CD4-positive, alpha-beta memory T cell (primary cell): ENCODE data around the gene MCL1. TPM values are rescaled to one million over a fixed set of nuclear protein-coding genes. Genes with fewer than 3 reads are reported as not detected.
A peak's percentile ranks its signal among the peaks of the same experiment; 100 is the strongest.

Source experiments
- CTCF ChIA-PET: fragments of 350-600 bp; sonication (Branson Sonifier 250); formaldehyde crosslinking; loops from one replicate; lab custom pipeline; 2021; ENCODE audit warnings: inconsistent platforms; ENCODE audit not compliant: partially characterized antibody; lab: Charles Lee
- POLR2A ChIA-PET: fragments of 350-600 bp; sonication (Branson Sonifier 250); formaldehyde crosslinking; loops from one replicate; lab custom pipeline; 2021; ENCODE audit not compliant: partially characterized antibody; lab: Charles Lee
- DNase-seq, 5 donors: peaks; one replicate each; pipeline versions ENCODE4 v3.0.0 to v3.0.0-alpha.2; 2020 to 2022; ENCODE audit warnings: mixed read lengths in 1 of 5
- H3K27ac ChIP-seq: one replicate; pipeline ENCODE4 v1.7.0; 2013; ENCODE audit warnings: low read depth, low read length
- H3K27me3 ChIP-seq: 2 replicates; pipeline ENCODE4 v1.7.0; 2013; ENCODE audit warnings: mild to moderate bottlenecking, low read length, moderate library complexity; ENCODE audit not compliant: insufficient read depth
- H3K36me3 ChIP-seq: 2 replicates; pipeline ENCODE4 v1.7.0; 2013; ENCODE audit warnings: mild to moderate bottlenecking, low read length, moderate library complexity; ENCODE audit not compliant: insufficient read depth
- H3K4me1 ChIP-seq: 2 replicates; pipeline ENCODE4 v1.7.0; 2013; ENCODE audit warnings: mild to moderate bottlenecking, low read length, moderate library complexity; ENCODE audit not compliant: insufficient read depth
- H3K4me3 ChIP-seq, 2 donors: one replicate each; pipeline ENCODE4 v1.7.0; 2013; ENCODE audit warnings: low read length in 2 of 2, mild to moderate bottlenecking in 1 of 2
- H3K9me3 ChIP-seq, 2 donors: one replicate each; pipeline ENCODE4 v1.7.0; 2013; ENCODE audit warnings: low read length in 2 of 2, control low read depth in 1 of 2; ENCODE audit not compliant: control insufficient read depth in 1 of 2
- H3K27ac Mint-ChIP-seq, 7 donors: one replicate each; pipeline ENCODE4 v1.8.0; 2020 to 2021; ENCODE audit warnings: mixed read lengths in 7 of 7, mild to moderate bottlenecking in 6 of 7, inconsistent platforms in 3 of 7, moderate library complexity in 3 of 7
- H3K27me3 Mint-ChIP-seq, 2 donors: one replicate each; pipeline ENCODE4 v1.8.0; 2020 to 2021; ENCODE audit warnings: mixed read lengths in 2 of 2
- H3K36me3 Mint-ChIP-seq, 2 donors: one replicate each; pipeline ENCODE4 v1.8.0; 2020 to 2021; ENCODE audit warnings: mixed read lengths in 2 of 2, inconsistent platforms in 1 of 2, mild to moderate bottlenecking in 1 of 2
- H3K4me1 Mint-ChIP-seq, 4 donors: one replicate each; pipeline ENCODE4 v1.8.0; 2020 to 2021; ENCODE audit warnings: mixed read lengths in 4 of 4, mild to moderate bottlenecking in 1 of 4
- H3K4me3 Mint-ChIP-seq, 8 donors: one replicate each; pipeline ENCODE4 v1.8.0; 2020 to 2021; ENCODE audit warnings: mixed read lengths in 8 of 8, mild to moderate bottlenecking in 7 of 8, moderate library complexity in 6 of 8, inconsistent platforms in 3 of 8
- H3K9me3 Mint-ChIP-seq, 8 donors: one replicate each; pipeline ENCODE4 v1.8.0; 2020 to 2021; ENCODE audit warnings: mixed read lengths in 8 of 8, mild to moderate bottlenecking in 5 of 8, inconsistent platforms in 3 of 8, moderate library complexity in 1 of 8
- intact Hi-C: fragments of 100-400 bp; cut with micrococcal nuclease; formaldehyde crosslinking; loops from one replicate; pipeline ENCODE4 v1.15.1; 2023
- polyA plus RNA-seq, 2 donors: library from polyadenylated mRNA; unstranded; fragments of 300-500 nt; fragmentation: Illumina TruSeq; gene quantifications; one replicate each; pipeline ENCODE4 v1.2.3, GENCODE V29; 2021
- total RNA-seq, 2 experiments: library from RNA; stranded (reverse); gene quantifications; one replicate each; pipeline ENCODE4 v1.2.3, GENCODE V29; 2021

MCL1 gene
- total and polyA plus RNA-seq, 4 experiments from 2014 or later, result 116 to 331 (median 261) TPM

DNA sequence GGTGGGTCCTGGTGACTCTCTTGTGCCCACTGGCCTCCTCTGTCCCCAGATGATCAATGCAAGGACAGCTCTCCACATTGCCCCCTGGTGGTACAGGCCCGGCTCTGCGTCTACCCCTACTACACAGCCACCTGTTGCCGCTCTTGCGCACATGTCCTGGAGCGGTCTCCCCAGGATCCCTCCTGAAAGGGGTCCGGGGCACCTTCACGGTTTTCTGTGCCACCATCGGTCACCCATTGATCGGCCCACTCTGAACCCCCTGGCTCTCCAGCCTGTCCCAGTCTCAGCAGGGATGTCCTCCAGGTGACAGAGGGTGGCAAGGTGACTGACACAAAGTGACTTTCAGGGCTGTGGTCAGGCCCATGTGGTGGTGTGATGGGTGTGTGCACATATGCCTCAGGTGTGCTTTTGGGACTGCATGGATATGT is 19.4 kb downstream of the MCL1 start:
- H3K27ac Mint-ChIP-seq, result peak overlapping the region; percentile 95 to 100 (median 99)
- peaks cover 46% of the 10 kb centered on the region for H3K4me1 ChIP-seq
- H3K9me3 Mint-ChIP-seq, result peaks cover 0 to 5% (median 0%) of the 10 kb centered on the region in 8 donors
- H3K27me3 Mint-ChIP-seq, result no peaks in the 10 kb centered on the region
- peaks cover 0 to 18% of the 10 kb centered on the region in 2 donors for H3K36me3 Mint-ChIP-seq
- no peaks in the 10 kb centered on the region for H3K36me3 ChIP-seq
- POLR2A ChIA-PET, result interaction anchor here (1.0 to 16.5 kb wide), 12 partner anchors 11 to 196 kb away, joined by 3 to 1751 read pairs (median 10); partner anchors contain the start of genes ADAMTSL4, ENSA, FALEC and MCL1
- H3K4me3 Mint-ChIP-seq, result peak overlapping the region; percentile 90 to 99 (median 93)
- peaks cover 29 to 59% (median 36%) of the 10 kb centered on the region in 4 donors for H3K4me1 Mint-ChIP-seq
- no peaks in the 10 kb centered on the region for H3K9me3 ChIP-seq
- H3K27me3 ChIP-seq, result no peaks in the 10 kb centered on the region
- peak; percentile 70 to 79 (median 75) for DNase-seq
- CTCF ChIA-PET, result interaction anchor here (0.6 to 13.6 kb wide), 31 partner anchors 9 to 937 kb away, joined by 3 to 501 read pairs (median 6); partner anchors contain the start of genes ENSA, FALEC, GOLPH3L and HORMAD1
- H3K4me3 ChIP-seq, result peak overlapping the region in 1 of 2 donors; percentile 72
- H3K27ac ChIP-seq, result peak overlapping the region; percentile 93
- intact Hi-C loops, result loop anchor here (1.0 to 5.0 kb wide), 10 partner anchors 45 to 597 kb away; partner anchors contain the start of genes CDC42SE1, CTSS, ENSA and FALEC

DNA sequence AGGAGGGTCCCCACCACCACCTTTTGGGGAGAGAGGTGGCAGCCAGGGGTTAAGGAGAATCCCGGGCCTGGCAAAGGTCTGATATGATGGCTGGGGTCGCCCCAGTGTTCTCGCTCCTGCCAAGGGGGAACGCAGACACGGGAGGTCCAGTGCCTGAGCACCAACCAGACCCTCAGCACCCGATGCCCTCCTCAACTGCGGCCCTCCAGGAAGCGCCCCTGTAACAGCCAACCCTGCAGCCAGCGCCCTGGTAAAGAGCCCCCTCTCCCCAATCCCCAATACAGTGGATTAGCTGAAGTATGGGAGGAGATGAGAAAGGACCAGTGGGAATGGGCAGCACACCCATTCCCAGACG is 19.8 kb downstream of the MCL1 start:
- no peaks in the 10 kb centered on the region for H3K36me3 ChIP-seq
- Mint-ChIP-seq H3K27ac (peak overlapping the region in 3 of 7 donors; percentile 95 to 100 (median 98)), H3K4me3 (peak overlapping the region in 2 of 8 donors; percentile 92 to 99), H3K4me1 (peaks cover 25 to 55% (median 32%) of the 10 kb centered on the region in 4 donors), H3K9me3 (peaks cover 0 to 5% (median 0%) of the 10 kb centered on the region in 8 donors), H3K36me3 (peaks cover 0 to 18% of the 10 kb centered on the region in 2 donors), H3K27me3 (no peaks in the 10 kb centered on the region)
- DNase-seq, result no peak
- H3K27me3 ChIP-seq, result no peaks in the 10 kb centered on the region
- no peaks in the 10 kb centered on the region for H3K9me3 ChIP-seq
- ChIA-PET POLR2A (interaction anchor here (1.2 to 16.5 kb wide), 6 partner anchors 11 to 68 kb away, joined by 3 to 1751 read pairs (median 106); partner anchors contain the start of genes ADAMTSL4, ENSA, FALEC and MCL1), CTCF (interaction anchor here (0.5 to 13.6 kb wide), 23 partner anchors 9 to 434 kb away, joined by 3 to 501 read pairs (median 7); partner anchors contain the start of genes ENSA, FALEC, GOLPH3L and MCL1)
- intact Hi-C loops, result loop anchor here (1.0 to 5.0 kb wide), 10 partner anchors 45 to 598 kb away; partner anchors contain the start of genes CDC42SE1, CTSS, ENSA and FALEC
- H3K4me3 ChIP-seq, result no peak overlapping the region
- peaks cover 43% of the 10 kb centered on the region for H3K4me1 ChIP-seq
- H3K27ac ChIP-seq, result peak overlapping the region; percentile 93

- Histone ChIP-seq H3K27me3 (no peaks in the 10 kb centered on the region), H3K9me3 (no peaks in the 10 kb centered on the region), H3K36me3 (no peaks in the 10 kb centered on the region), H3K4me1 (peaks cover 36% of the 10 kb centered on the region), H3K4me3 (no peak overlapping the region), H3K27ac (no peak overlapping the region)
- peak in 1 of 5 donors; percentile 29 for DNase-seq
- peaks cover 0 to 5% (median 0%) of the 10 kb centered on the region in 8 donors for H3K9me3 Mint-ChIP-seq
- H3K27me3 Mint-ChIP-seq, result no peaks in the 10 kb centered on the region
- peaks cover 0 to 18% of the 10 kb centered on the region in 2 donors for H3K36me3 Mint-ChIP-seq
- ChIA-PET CTCF (interaction anchor here (0.5 to 13.6 kb wide), 21 partner anchors 8 to 435 kb away, joined by 3 to 501 read pairs (median 4); partner anchors contain the start of genes ENSA, FALEC and MCL1), POLR2A (interaction anchor here (2.2 to 16.5 kb wide), 5 partner anchors 10 to 69 kb away, joined by 11 to 1751 read pairs (median 190); partner anchors contain the start of genes ADAMTSL4, ENSA, FALEC and MCL1)
- H3K4me1 Mint-ChIP-seq, result peaks cover 23 to 48% (median 29%) of the 10 kb centered on the region in 4 donors
- no peak overlapping the region for H3K4me3 Mint-ChIP-seq
- peak overlapping the region in 2 of 7 donors; percentile 70 to 95 for H3K27ac Mint-ChIP-seq
- intact Hi-C loops, result no loop called here
Observed at GRCh38 chr1:150558761-150559655, 20.4 kb downstream of the MCL1 start.

GRCh38 chr1:150558303-150558704 is 21.1 kb downstream of the MCL1 start:
- DNase-seq, result no peak
- Mint-ChIP-seq H3K27ac (peak overlapping the region in 2 of 7 donors; percentile 24 to 70), H3K9me3 (peaks cover 0 to 5% (median 0%) of the 10 kb centered on the region in 8 donors), H3K4me1 (peaks cover 18 to 41% (median 23%) of the 10 kb centered on the region in 4 donors), H3K4me3 (no peak overlapping the region), H3K27me3 (no peaks in the 10 kb centered on the region), H3K36me3 (peaks cover 0 to 15% of the 10 kb centered on the region in 2 donors)
- Histone ChIP-seq H3K27me3 (no peaks in the 10 kb centered on the region), H3K4me3 (no peak overlapping the region), H3K9me3 (no peaks in the 10 kb centered on the region), H3K4me1 (peaks cover 29% of the 10 kb centered on the region), H3K27ac (no peak overlapping the region), H3K36me3 (no peaks in the 10 kb centered on the region)
- intact Hi-C loops, result no loop called here
- CTCF ChIA-PET, result interaction anchor here (0.5 to 13.6 kb wide), 5 partner anchors 17 to 239 kb away, joined by 3 to 501 read pairs (median 102); partner anchors contain the start of genes ENSA and MCL1
- POLR2A ChIA-PET, result interaction anchor here (8.7 to 16.5 kb wide), 3 partner anchors 18 to 70 kb away, joined by 190 to 1751 read pairs (median 439); partner anchors contain the start of genes ENSA and MCL1

- ChIA-PET CTCF (interaction anchor here (0.5 to 13.6 kb wide), 4 partner anchors 18 to 239 kb away, joined by 3 to 501 read pairs (median 268); partner anchors contain the start of genes ENSA and MCL1), POLR2A (interaction anchor here (8.7 to 16.5 kb wide), 2 partner anchors 19 to 70 kb away, joined by 190 to 1751 read pairs; partner anchors contain the start of genes ENSA and MCL1)
- H3K9me3 ChIP-seq, result no peaks in the 10 kb centered on the region
- Mint-ChIP-seq H3K27ac (peak overlapping the region in 1 of 7 donors; percentile 24), H3K9me3 (peaks cover 0 to 5% (median 0%) of the 10 kb centered on the region in 8 donors), H3K27me3 (no peaks in the 10 kb centered on the region), H3K4me1 (peaks cover 16 to 37% (median 19%) of the 10 kb centered on the region in 4 donors), H3K36me3 (peaks cover 0 to 14% of the 10 kb centered on the region in 2 donors), H3K4me3 (no peak overlapping the region)
- DNase-seq, result peak in 1 of 5 donors; percentile 9
- no peak overlapping the region for H3K4me3 ChIP-seq
- peaks cover 24% of the 10 kb centered on the region for H3K4me1 ChIP-seq
- intact Hi-C loops, result no loop called here
- no peak overlapping the region for H3K27ac ChIP-seq
- no peaks in the 10 kb centered on the region for H3K27me3 ChIP-seq
- no peaks in the 10 kb centered on the region for H3K36me3 ChIP-seq
Observed at GRCh38 chr1:150557813-150558212, 21.6 kb downstream of the MCL1 start.

DNA sequence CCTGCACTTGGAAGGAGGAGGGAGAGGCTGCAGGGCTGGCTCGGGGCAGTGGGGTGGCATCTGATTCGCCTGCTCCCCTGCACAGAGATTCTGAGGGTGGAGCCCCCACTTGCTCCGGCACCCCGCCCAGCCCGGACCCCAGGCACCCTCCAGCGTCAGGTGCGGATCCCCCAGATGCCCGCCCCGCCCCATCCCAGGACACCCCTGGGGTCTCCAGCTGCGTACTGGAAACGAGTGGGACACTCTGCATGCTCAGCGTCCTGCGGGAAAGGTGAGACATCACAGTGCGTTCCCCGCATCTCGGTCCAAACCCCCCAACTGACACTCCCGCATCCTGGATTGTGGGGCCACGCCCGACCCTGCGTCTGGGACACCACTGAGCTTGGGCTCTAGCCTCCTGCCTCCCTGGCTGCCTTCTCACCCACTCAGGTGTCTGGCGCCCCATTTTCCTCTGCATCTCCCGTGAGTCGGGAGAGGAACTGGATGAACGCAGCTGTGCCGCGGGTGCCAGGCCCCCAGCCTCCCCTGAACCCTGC is 22.3 kb downstream of the MCL1 start:
- Histone ChIP-seq H3K27me3 (no peaks in the 10 kb centered on the region), H3K9me3 (no peaks in the 10 kb centered on the region), H3K36me3 (no peaks in the 10 kb centered on the region), H3K4me3 (no peak overlapping the region), H3K4me1 (peaks cover 19% of the 10 kb centered on the region), H3K27ac (no peak overlapping the region)
- Mint-ChIP-seq H3K36me3 (peaks cover 0 to 14% of the 10 kb centered on the region in 2 donors), H3K9me3 (peaks cover 0 to 5% (median 0%) of the 10 kb centered on the region in 8 donors), H3K4me3 (no peak overlapping the region), H3K27me3 (no peaks in the 10 kb centered on the region), H3K27ac (no peak overlapping the region), H3K4me1 (peaks cover 17 to 37% (median 20%) of the 10 kb centered on the region in 4 donors)
- ChIA-PET POLR2A (interaction anchor here (16.5 kb wide), 1 partner anchor 19 kb away, joined by 1751 read pairs; the partner anchor contains the start of gene MCL1), CTCF (interaction anchor here (1.3 to 13.6 kb wide), 2 partner anchors 60 to 72 kb away, joined by 3 to 501 read pairs; partner anchors contain the start of gene ENSA)
- intact Hi-C loops, result no loop called here
- DNase-seq, result peak in 1 of 5 donors; percentile 39
